ENCODE data around the gene ZRANB2.

- TF ChIP-seq ARNT (IDR thresholded peaks at IDR 0.05) (no peak; the same call in 1 of the 2 replicates), SUZ12 (IDR thresholded peaks at IDR 0.05) (no peak), TARDBP (IDR thresholded peaks at IDR 0.05) (no peak), HDGF (IDR thresholded peaks at IDR 0.05; ENCODE audit: borderline replicate concordance) (no peak), CTBP1 (IDR thresholded peaks at IDR 0.05; ENCODE audit: borderline replicate concordance) (no peak), SP1 (IDR thresholded peaks at IDR 0.05) (no peak), ELF4 (IDR thresholded peaks at IDR 0.05) (peak; percentile 87), FOXM1 (IDR thresholded peaks at IDR 0.05; ENCODE audit: borderline replicate concordance) (no peak), NFRKB (IDR thresholded peaks at IDR 0.05) (peak; percentile 90), L3MBTL2 (conservative IDR thresholded peaks at IDR 0.05) (0 out of 2 replicates have a peak, but pooled peaks have one; percentile 20), BHLHE40 (IDR thresholded peaks at IDR 0.05; ENCODE audit: borderline replicate concordance) (no peak)
- TF ChIP-seq, protein P1, sequence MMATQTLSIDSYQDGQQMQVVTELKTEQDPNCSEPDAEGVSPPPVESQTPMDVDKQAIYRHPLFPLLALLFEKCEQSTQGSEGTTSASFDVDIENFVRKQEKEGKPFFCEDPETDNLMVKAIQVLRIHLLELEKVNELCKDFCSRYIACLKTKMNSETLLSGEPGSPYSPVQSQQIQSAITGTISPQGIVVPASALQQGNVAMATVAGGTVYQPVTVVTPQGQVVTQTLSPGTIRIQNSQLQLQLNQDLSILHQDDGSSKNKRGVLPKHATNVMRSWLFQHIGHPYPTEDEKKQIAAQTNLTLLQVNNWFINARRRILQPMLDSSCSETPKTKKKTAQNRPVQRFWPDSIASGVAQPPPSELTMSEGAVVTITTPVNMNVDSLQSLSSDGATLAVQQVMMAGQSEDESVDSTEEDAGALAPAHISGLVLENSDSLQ (IDR thresholded peaks at IDR 0.05), result no peak
Measured at GRCh38 chr1:71080739-71081696, at the start of gene ZRANB2.
